HG03469 (cell line): ENCODE measurements around the gene MAP3K20.
"Not testable (repeated sequence)": the region's sequence is repeated elsewhere in the genome, so short reads cannot be mapped to it uniquely, and the experiment has no call there.

Source experiments
- ATAC-seq: cut with Tn5 transposase; IDR thresholded peaks from one replicate; pipeline ENCODE4 v1.9.1; 2021; ENCODE audit warnings: mild to moderate bottlenecking, moderate library complexity, moderate number of reproducible peaks; ENCODE audit not compliant: unreplicated experiment

The MAP3K20 gene

GRCh38 chr2:173119069-173119807 lies 43.6 kb downstream of the MAP3K20 start:
- no peak for ATAC-seq

GRCh38 chr2:173119944-173120343 lies 44.3 kb downstream of the MAP3K20 start:
- ATAC-seq: no peak

GRCh38 chr2:173122936-173123335 lies 47.3 kb downstream of the MAP3K20 start:
- ATAC-seq: no peak

- no peak for ATAC-seq
Measured at GRCh38 chr2:173124441-173124840, 48.8 kb downstream of the MAP3K20 start.

GRCh38 chr2:173126819-173127218 lies 51.2 kb downstream of the MAP3K20 start:
- ATAC-seq: no peak

GRCh38 chr2:173128132-173128531 lies 52.5 kb downstream of the MAP3K20 start:
- not testable (repeated sequence) for ATAC-seq

GRCh38 chr2:173130496-173131465 lies 55.1 kb downstream of the MAP3K20 start:
- ATAC-seq: no peak

GRCh38 chr2:173132531-173132930 lies 56.9 kb downstream of the MAP3K20 start:
- ATAC-seq: no peak

- no peak for ATAC-seq
Measured at GRCh38 chr2:173134703-173135102, 59.1 kb downstream of the MAP3K20 start.

- ATAC-seq: no peak
Measured at GRCh38 chr2:173136067-173136466, 60.4 kb downstream of the MAP3K20 start.

GRCh38 chr2:173136599-173136998 lies 61.0 kb downstream of the MAP3K20 start:
- no peak for ATAC-seq

GRCh38 chr2:173137610-173138009 lies 62.0 kb downstream of the MAP3K20 start:
- ATAC-seq: no peak

GRCh38 chr2:173138962-173139361 lies 63.3 kb downstream of the MAP3K20 start:
- no peak for ATAC-seq

GRCh38 chr2:173141666-173142065 lies 66.0 kb downstream of the MAP3K20 start:
- no peak for ATAC-seq

GRCh38 chr2:173145454-173145853 lies 69.8 kb downstream of the MAP3K20 start:
- no peak for ATAC-seq

- ATAC-seq: no peak
Measured at GRCh38 chr2:173146590-173146989, 70.9 kb downstream of the MAP3K20 start.

GRCh38 chr2:173148520-173148919 lies 72.9 kb downstream of the MAP3K20 start:
- ATAC-seq: no peak

- no peak for ATAC-seq
Measured at GRCh38 chr2:173149491-173149890, 73.8 kb downstream of the MAP3K20 start.

- ATAC-seq: no peak
Measured at GRCh38 chr2:173150087-173150486, 74.4 kb downstream of the MAP3K20 start.

- ATAC-seq: no peak
Measured at GRCh38 chr2:173150963-173151362, 75.3 kb downstream of the MAP3K20 start.

- peak; percentile 62 for ATAC-seq
Measured at GRCh38 chr2:173151671-173152401, 76.2 kb downstream of the MAP3K20 start.
